Sciatic nerve (tissue), 2 donors: ENCODE measurements around the gene LSM14B. TPM values are rescaled to one million over a fixed set of nuclear protein-coding genes. Genes with fewer than 3 reads are reported as not detected.
A peak's percentile ranks its signal among the peaks of the same experiment; 100 is the strongest.
"Not testable (repeated sequence)": the region's sequence is repeated elsewhere in the genome, so short reads cannot be mapped to it uniquely, and the experiment has no call there.

Experiments used
- ATAC-seq: fragments of 200-7000 bp; cut with Tn5 transposase; one replicate; pipeline ENCODE4 v1.9.1; 2020; ENCODE audit warnings: mild to moderate bottlenecking, moderate library complexity
- DNase-seq: peaks from one replicate; pipeline ENCODE4 v3.0.0-alpha.2; 2020; ENCODE audit warnings: low spot score
- intact Hi-C: fragments of 100-400 bp; cut with DNase I; formaldehyde crosslinking; loops from one replicate; pipeline ENCODE4 v1.14.2; 2022
- total RNA-seq: library from RNA; stranded (reverse); fragmentation: NEBNext Ultra II Directional; extraction: Animal tissue kit (Norgen Biotek cat#: 25700); gene quantifications from one replicate; pipeline ENCODE4 v1.2.1, GENCODE V29; 2021
- donor health status: DM: no; HTN: no; CAD: no.
- donor health status: DM: no; HTN: no; CAD: no.

LSM14B gene
- total RNA-seq, 1 donor from 2014 or later = 26.5 TPM

- DNase-seq (no peak), ATAC-seq (peak; percentile 10)
- intact Hi-C loops = no loop called here
Observed at GRCh38 chr20:62142252-62143080, 20.2 kb downstream of the LSM14B start.

- peak; percentile 91 for DNase-seq
- intact Hi-C loops = no loop called here
- peak; percentile 92 for ATAC-seq
Observed at GRCh38 chr20:62143081-62143956, 21.0 kb downstream of the LSM14B start, which contains the start of the genes PSMA7 and SS18L1. Gene PSMA7 (minus strand): TSS chr20:62143394. CDS start chr20:62143303, 91 bp downstream. Gene SS18L1 (plus strand): TSS chr20:62143769. CDS start chr20:62143821, 52 bp downstream.

- ATAC-seq = peak; percentile 41
- intact Hi-C loops = no loop called here
- peak; percentile 70 for DNase-seq
Observed at GRCh38 chr20:62143957-62144825, 21.9 kb downstream of the LSM14B start.

- no peak for DNase-seq
- no peak for ATAC-seq
- intact Hi-C loops = no loop called here
Observed at GRCh38 chr20:62145688-62146018, 23.4 kb downstream of the LSM14B start.

GRCh38 chr20:62146019-62146755 is 23.9 kb downstream of the LSM14B start:
- intact Hi-C loops = no loop called here
- no peak for DNase-seq
- no peak for ATAC-seq

GRCh38 chr20:62147125-62147524 is 24.9 kb downstream of the LSM14B start:
- ATAC-seq (no peak), DNase-seq (no peak)
- intact Hi-C loops = no loop called here

- ATAC-seq (no peak), DNase-seq (no peak)
- intact Hi-C loops = no loop called here
Observed at GRCh38 chr20:62147528-62147927, 25.3 kb downstream of the LSM14B start.

- ATAC-seq, intact Hi-C loops, DNase-seq: not testable (repeated sequence)
Observed at GRCh38 chr20:62148383-62148782, 26.1 kb downstream of the LSM14B start.

- ATAC-seq = no peak
- DNase-seq = no peak
- intact Hi-C loops = no loop called here
Observed at GRCh38 chr20:62148908-62149314, 26.6 kb downstream of the LSM14B start.

- intact Hi-C loops = no loop called here
- DNase-seq = no peak
- no peak for ATAC-seq
Observed at GRCh38 chr20:62149532-62150309, 27.4 kb downstream of the LSM14B start.

- no peak for ATAC-seq
- intact Hi-C loops = no loop called here
- DNase-seq = no peak
Observed at GRCh38 chr20:62150310-62150575, 28.0 kb downstream of the LSM14B start.

- intact Hi-C loops = no loop called here
- DNase-seq (no peak), ATAC-seq (no peak)
Observed at GRCh38 chr20:62151225-62151624, 28.9 kb downstream of the LSM14B start.

GRCh38 chr20:62151835-62152364 is 29.6 kb downstream of the LSM14B start:
- DNase-seq = no peak
- intact Hi-C loops = no loop called here
- no peak for ATAC-seq

GRCh38 chr20:62155428-62156253 is 33.4 kb downstream of the LSM14B start:
- ATAC-seq (no peak), DNase-seq (no peak)
- intact Hi-C loops = loop anchor here (2.0 kb wide), 1 partner anchor 39 kb away; no protein-coding TSS in a partner anchor

GRCh38 chr20:62156254-62156556 is 33.9 kb downstream of the LSM14B start:
- intact Hi-C loops = loop anchor here (2.0 kb wide), 1 partner anchor 39 kb away; no protein-coding TSS in a partner anchor
- DNase-seq (no peak), ATAC-seq (no peak)

GRCh38 chr20:62156592-62157386 is 34.5 kb downstream of the LSM14B start:
- ATAC-seq = peak; percentile 77
- intact Hi-C loops = loop anchor here (2.0 kb wide), 1 partner anchor 38 kb away; no protein-coding TSS in a partner anchor
- peak; percentile 80 for DNase-seq
